OCI-LY7 (cell line): Measurements from ENCODE around the gene NUP93.

Experiments
- CTCF ChIP-seq: fragments of 200-600 bp; sonication (generic); conservative IDR thresholded peaks from 2 replicates; pipeline ENCODE4 v1.5.1; 2014; ENCODE audit warnings: mild to moderate bottlenecking, antibody characterized with exemption, low read length, moderate library complexity, mixed read lengths
- EZH2phosphoT487 ChIP-seq: fragments of 200-600 bp; sonication (generic); IDR thresholded peaks from 2 replicates; pipeline ENCODE4 v1.6.1; 2018; ENCODE audit warnings: low read depth, borderline replicate concordance, mild to moderate bottlenecking, mixed run types, antibody characterized with exemption, low read length, moderate library complexity, mixed read lengths

DNA sequence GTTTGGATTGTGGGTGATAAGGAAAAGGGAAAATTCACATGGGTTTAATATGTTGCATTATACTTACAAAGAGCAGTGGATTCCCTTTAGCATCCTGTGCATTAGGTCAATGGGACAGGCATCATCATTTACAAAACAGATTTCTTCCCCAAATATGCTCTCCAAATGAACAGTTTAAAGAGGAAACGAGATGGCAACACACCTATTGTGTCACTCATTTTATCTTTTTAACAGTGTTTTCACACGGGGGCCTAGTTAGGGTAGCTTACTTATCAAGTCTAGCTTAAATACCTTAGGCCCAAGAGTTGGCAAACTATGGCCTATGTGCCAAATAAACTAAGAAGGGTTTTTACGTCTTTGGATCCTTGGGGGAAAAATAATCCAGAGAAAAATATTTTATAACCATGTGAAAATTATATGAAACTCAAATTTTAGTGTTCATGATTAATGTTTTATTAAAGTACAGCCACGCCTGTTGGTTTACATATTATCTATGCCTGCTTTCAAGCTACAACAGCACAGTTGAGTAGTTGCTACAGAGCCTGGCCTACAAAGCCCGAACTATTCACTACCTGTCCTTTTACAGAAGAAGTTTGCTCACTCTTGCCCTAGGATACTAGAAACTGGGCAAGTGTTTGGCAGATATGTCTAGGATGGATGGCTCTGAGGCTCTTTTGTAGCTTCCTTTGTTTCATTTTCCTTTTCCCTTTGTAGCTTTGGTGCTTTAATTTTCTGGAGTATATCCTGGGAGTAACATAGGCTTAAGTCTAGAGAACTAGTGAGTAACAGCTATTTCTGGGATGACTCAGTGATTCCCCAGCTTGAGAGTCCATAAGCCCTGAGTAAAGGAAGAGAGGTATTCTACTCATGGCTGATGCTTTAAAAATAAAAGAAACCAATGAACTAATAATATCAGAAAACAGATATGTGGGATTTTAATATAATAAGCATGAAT, 12.4 kb downstream of the NUP93 start:
- TF ChIP-seq CTCF (no peak), EZH2phosphoT487 (no peak)
